Measurements from ENCODE around the gene ALG3.
A peak's percentile ranks its signal among the peaks of the same experiment; 100 is the strongest.
"Not testable (repeated sequence)": the region's sequence is repeated elsewhere in the genome, so short reads cannot be mapped to it uniquely, and the experiment has no call there.

ALG3 gene

GRCh38 chr3:184248454-184249411, at the start of gene ALG3:
Gene ALG3 (minus strand): TSS chr3:184248962. CDS start chr3:184248940, 22 bp downstream.
- peak; percentile 79 for DNase-seq

GRCh38 chr3:184296616-184297015, 47.9 kb upstream of the ALG3 start:
- no peak for DNase-seq

- DNase-seq = no peak
Observed at GRCh38 chr3:184295771-184296170, 47.0 kb upstream of the ALG3 start.

- no peak for DNase-seq
Observed at GRCh38 chr3:184291738-184292445, 43.1 kb upstream of the ALG3 start.

- DNase-seq = no peak
Observed at GRCh38 chr3:184291044-184291737, 42.4 kb upstream of the ALG3 start.

GRCh38 chr3:184290331-184290730, 41.6 kb upstream of the ALG3 start:
- DNase-seq = no peak

GRCh38 chr3:184289426-184289938, 40.7 kb upstream of the ALG3 start:
- peak; percentile 25 for DNase-seq

GRCh38 chr3:184284696-184285095, 35.9 kb upstream of the ALG3 start:
- peak; percentile 93 for DNase-seq

GRCh38 chr3:184283681-184284080, 34.9 kb upstream of the ALG3 start:
- no peak for DNase-seq

GRCh38 chr3:184282941-184283340, 34.2 kb upstream of the ALG3 start:
- no peak for DNase-seq

- DNase-seq = no peak
Observed at GRCh38 chr3:184277366-184277765, 28.6 kb upstream of the ALG3 start.

- DNase-seq = no peak
Observed at GRCh38 chr3:184275961-184276910, 27.5 kb upstream of the ALG3 start, which contains the start of gene ECE2. Gene ECE2 (plus strand): TSS chr3:184276022. CDS start chr3:184276154, 132 bp downstream.

- no peak for DNase-seq
Observed at GRCh38 chr3:184275381-184275701, 26.6 kb upstream of the ALG3 start.

GRCh38 chr3:184272269-184272668, 23.5 kb upstream of the ALG3 start:
- no peak for DNase-seq

GRCh38 chr3:184267249-184267648, 18.5 kb upstream of the ALG3 start:
- not testable (repeated sequence) for DNase-seq

- no peak for DNase-seq
Observed at GRCh38 chr3:184262764-184263179, 14.0 kb upstream of the ALG3 start.

GRCh38 chr3:184261854-184262763, 13.3 kb upstream of the ALG3 start:
- peak; percentile 81 for DNase-seq

- peak; percentile 89 for DNase-seq
Observed at GRCh38 chr3:184261270-184261853, 12.6 kb upstream of the ALG3 start, which contains the start of gene CAMK2N2. Gene CAMK2N2 (minus strand): TSS chr3:184261553. CDS start chr3:184261285, 268 bp downstream.

GRCh38 chr3:184260724-184261269, 12.0 kb upstream of the ALG3 start:
- no peak for DNase-seq
